NCI-H2107 (cell line): ENCODE data around the gene DRC3.
A peak's percentile ranks its signal among the peaks of the same experiment; 100 is the strongest.
"Not testable (repeated sequence)": the region's sequence is repeated elsewhere in the genome, so short reads cannot be mapped to it uniquely, and the experiment has no call there.

Experiments used
- DNase-seq: peaks from one replicate; lab custom pipeline; 2025; lab: John Stamatoyannopoulos, UW

The DRC3 gene

GRCh38 chr17:17972126-17972951 lies at the start of gene DRC3, which contains the start of gene TOM1L2:
DRC3 (plus strand) TSS chr17:17972862; CDS start chr17:17977599, 4,737 bp downstream.
TOM1L2 (minus strand) TSS chr17:17972400; CDS start chr17:17972313, 87 bp downstream.
- DNase-seq = peak; percentile 95

- DNase-seq = no peak
Measured at GRCh38 chr17:17924131-17924856, 48.4 kb upstream of the DRC3 start.

DNA sequence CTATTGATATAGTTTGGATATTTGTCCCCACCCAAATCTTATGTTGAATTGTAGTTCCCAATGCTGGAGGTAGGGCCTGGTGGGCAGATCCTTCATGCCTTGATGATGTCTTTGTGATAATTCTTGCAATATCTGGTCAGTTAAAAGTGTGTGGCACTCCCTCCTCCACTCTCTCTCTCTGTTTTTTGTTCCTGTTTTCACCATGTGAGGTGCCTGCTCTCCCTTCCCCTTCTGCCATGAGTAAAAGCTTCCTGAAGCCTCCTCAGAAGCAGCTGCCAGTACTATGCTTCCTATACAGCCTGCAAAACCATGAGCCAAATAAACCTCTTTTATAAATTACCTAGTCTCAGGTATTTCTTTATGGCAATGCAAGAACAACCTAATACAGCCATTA lies 47.8 kb upstream of the DRC3 start:
- no peak for DNase-seq

- no peak for DNase-seq
Measured at GRCh38 chr17:17926036-17926435, 46.6 kb upstream of the DRC3 start.

DNA sequence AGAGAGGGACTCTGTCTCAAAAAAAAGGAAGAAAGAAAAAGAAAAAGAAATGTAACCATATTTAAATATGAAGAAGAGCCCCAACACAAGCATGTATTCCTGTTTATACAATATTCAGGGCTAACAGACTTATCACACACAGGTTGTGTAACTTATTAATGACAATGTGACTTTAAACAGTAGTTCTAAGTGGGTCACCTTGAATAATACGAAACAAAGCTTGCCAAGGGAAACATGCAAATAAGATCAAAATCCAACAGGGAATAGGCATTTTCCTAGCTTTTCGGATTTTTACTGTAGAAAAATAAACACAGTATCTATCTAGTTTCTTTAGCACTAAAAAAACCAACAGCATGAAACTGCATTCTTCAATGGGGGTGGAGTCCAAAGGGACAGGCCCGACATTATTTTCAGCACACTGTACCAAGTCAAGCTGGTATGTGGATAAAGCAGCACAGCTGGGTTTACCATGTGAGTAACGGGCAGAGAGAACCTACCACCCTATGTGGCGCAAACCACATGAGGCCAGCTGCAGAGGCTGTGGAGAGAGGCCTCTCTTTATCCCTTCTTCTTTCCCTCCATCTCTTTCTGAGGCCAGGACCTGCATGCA lies 45.7 kb upstream of the DRC3 start:
- DNase-seq = no peak

DNA sequence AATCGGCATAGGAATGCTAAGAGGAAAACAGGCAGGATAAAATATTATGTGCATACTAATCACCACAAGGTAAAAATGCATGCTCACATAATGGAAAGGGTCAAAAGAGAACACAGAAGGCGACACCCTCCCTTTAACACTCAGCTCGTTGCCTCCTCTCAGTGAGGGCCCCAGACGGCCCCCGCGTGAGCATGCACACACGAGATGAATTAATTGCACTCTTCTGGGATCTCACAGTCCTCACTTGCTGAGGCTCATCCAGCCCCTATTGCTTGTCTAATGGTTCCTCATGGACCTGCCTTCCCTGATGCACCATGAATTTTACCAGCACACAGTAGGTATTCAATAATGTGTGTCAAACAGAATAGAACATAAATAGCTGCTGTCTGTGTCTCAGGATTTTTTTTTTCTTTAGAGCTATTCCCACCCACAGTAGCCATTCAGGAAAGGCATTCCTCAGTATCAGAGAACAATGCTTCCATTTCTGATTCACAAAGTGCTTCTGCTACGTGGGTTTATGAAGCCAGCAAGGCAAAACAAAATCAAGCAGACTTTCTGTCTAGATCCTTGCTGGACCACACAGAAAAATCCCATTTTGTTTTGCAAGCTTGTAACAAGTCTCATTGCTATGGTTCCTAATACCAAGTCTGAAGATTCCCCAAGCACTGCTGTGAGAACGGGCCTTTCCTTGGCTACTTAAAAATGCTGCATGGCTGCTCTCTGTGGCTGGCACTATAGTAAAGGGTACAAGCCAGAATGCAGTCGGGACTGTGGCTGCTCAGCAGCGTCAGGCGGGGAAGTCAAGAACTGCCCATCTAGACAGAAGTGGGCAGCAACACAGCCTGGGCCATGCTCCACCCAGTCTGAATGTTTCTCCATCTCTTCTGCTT lies 44.0 kb upstream of the DRC3 start:
- no peak for DNase-seq

- no peak for DNase-seq
Measured at GRCh38 chr17:17929655-17930380, 42.8 kb upstream of the DRC3 start.

DNA sequence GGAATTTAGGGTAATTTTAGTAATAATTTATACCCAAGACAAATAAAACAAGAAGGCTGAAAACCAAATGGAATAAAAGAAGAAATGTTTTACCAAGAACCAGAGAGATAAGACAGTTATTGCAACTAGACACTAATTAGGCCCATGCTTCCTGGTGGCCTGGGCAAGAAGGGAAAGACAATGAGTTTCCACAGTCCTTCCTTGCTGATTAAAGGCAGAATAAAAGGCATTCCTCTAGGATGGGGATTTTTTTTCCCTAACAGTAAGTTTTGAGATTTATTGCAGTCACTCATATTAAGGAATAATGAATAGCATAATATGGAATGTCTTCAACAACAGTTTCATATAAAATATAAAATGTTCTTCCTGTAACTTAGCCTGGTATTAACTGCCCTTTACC lies 42.0 kb upstream of the DRC3 start:
- DNase-seq = no peak

GRCh38 chr17:17931159-17931558 lies 41.5 kb upstream of the DRC3 start:
- DNase-seq = no peak

DNA sequence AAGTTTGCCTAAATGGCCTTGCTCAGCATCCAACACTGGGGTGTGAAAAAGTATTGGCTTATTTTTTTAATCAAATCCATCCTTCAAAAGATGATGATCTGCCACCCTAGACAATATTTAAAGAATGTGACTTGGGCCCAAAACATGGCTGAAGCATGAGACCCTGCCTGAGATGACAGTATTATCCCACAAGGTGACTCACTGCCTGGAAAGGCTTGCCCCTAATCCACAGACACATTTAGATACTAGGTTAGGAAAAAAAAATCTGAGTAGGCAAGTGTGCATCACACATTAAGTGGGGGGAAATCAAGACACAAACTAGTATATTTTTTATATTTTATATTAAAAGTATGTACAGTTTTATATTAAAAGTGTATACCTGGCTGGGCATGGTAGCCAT lies 38.9 kb upstream of the DRC3 start:
- DNase-seq = no peak

- no peak for DNase-seq
Measured at GRCh38 chr17:17934214-17934613, 38.4 kb upstream of the DRC3 start.

DNA sequence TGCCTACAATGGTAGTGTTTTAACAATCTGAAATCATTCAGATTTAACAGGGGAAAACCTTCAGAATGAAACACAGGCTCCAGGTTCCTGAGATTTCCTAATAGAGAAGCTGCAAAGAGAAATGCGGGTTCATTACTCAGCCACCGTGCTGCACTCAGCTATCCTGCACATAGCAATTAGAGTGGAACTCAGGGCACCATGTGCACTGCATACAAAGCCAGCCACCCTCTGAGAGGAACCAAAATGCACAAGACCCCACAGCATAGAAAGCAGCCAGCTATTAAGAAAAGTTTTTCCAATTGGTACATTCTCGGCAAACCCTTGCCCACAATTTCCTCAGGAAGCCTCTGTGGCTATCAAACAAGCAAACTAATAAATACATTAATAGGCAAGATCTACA lies 37.9 kb upstream of the DRC3 start:
- DNase-seq = no peak

DNA sequence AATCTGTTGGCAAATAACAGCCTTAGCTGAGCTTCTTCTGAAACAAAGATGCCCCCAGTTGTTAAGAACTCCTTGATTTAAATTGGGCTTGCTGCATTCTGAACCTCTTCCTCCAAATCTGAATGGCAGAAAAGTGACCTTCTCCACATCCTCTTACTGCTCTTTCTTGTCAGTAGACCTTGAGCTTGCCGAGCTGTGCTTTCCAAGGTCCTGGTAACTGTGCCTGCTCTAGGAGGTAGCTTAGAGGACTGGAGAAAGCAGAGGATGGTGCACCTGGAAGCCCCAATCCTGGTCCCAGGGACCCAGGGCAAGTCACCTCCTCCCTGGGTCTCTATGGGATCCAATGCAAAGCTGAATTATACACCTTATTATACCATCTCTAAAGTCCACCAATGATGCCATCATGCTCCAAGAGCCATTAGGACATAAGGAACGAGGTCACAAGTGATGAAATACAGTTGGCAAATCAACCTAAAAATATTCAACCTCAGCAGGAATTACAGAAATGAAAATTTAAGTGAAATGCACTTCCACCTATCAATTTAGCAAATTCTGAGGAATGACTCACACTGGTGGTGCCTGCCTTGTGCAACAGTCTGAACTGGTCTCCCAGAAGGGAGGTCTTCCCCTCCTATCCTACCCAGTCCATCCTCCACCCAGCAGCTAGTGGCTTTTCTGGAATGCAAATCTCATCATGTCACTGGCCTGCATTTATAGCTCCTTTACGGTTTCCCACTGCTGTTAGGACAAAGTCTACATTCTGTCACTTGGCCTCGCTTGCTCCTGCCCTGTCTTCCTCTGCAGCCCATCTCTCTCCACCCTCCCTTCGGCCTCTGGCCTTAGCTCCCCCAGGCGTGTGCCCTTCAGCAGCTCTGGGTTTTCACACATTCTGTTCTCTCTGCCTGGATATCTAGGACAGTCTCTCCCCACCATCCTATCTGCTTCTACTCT lies 37.1 kb upstream of the DRC3 start:
- no peak for DNase-seq

- no peak for DNase-seq
Measured at GRCh38 chr17:17937201-17937853, 35.3 kb upstream of the DRC3 start.

GRCh38 chr17:17937958-17938357 lies 34.7 kb upstream of the DRC3 start:
- no peak for DNase-seq

DNA sequence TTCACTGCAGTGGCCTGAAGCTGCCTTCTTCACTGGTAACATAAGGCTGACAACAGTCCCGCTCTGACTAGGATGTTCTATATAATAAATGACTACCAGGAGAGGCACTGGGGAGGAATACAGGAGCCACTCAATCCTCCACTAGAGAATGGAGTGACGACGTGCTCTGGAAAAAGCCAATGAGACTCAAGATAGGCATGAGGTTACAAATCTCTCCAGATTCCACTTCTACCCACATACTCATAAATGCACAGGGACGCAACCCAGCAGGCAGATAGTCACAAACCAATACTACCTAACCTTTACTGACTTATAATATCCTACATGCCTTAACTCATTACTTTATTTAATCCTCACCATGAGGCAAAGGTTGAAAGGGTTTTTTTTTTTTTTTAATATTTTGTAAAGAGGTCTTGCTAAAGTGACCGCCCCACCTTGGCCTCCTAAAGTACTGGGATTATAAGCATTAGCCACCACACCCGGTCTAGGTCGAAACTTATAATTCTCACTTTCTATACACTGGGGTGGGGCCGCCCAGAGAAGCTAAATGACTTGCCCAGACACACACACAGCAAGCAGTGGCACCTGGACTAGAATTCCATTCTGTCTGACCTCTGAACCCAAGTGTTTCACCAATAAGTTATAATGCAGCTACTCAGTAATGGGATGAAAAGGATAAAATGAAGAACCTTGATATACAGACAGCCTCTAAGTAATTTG lies 34.1 kb upstream of the DRC3 start:
- DNase-seq = no peak

GRCh38 chr17:17939941-17940340 lies 32.7 kb upstream of the DRC3 start:
- not testable (repeated sequence) for DNase-seq

- no peak for DNase-seq
Measured at GRCh38 chr17:17940441-17940911, 32.2 kb upstream of the DRC3 start.

GRCh38 chr17:17941015-17941414 lies 31.6 kb upstream of the DRC3 start:
- DNase-seq = no peak
